Sigmoid colon (tissue), 7 donors: Measurements from ENCODE around the gene RAB43. TPM values are rescaled to one million over a fixed set of nuclear protein-coding genes. Genes with fewer than 3 reads are reported as not detected.

Source experiments
- DNase-seq: peaks from one replicate; pipeline ENCODE4 v3.0.0-alpha.2; 2019
- H3K27ac ChIP-seq, 4 donors: fragments of 200-600 bp; sonication (generic); one replicate each; pipeline ENCODE4 v1.5.1; 2016 to 2019; ENCODE audit warnings: mild to moderate bottlenecking in 1 of 4
- H3K27me3 ChIP-seq, 3 donors: fragments of 200-600 bp; sonication (generic); one replicate each; pipeline ENCODE4 v1.5.1; 2019; ENCODE audit warnings: mild to moderate bottlenecking in 1 of 3
- H3K36me3 ChIP-seq, 4 donors: fragments of 200-600 bp; sonication (generic); one replicate each; pipeline ENCODE4 v1.5.1; 2016 to 2019
- H3K4me1 ChIP-seq, 4 donors: fragments of 200-600 bp; sonication (generic); one replicate each; pipeline ENCODE4 v1.5.1; 2017 to 2019
- H3K4me3 ChIP-seq, 4 donors: fragments of 200-600 bp; sonication (generic); one replicate each; pipeline ENCODE4 v1.5.1; 2017 to 2019; ENCODE audit warnings: mild to moderate bottlenecking in 2 of 4, moderate library complexity in 1 of 4
- H3K9me3 ChIP-seq, 4 donors: fragments of 200-600 bp in 3 of 4; sonication (generic) in 3 of 4; one replicate each; pipeline versions ENCODE4 v1.5.1 to v1.6.1; 2013 to 2019
- EP300 ChIP-seq, 4 donors: sonication (generic); formaldehyde crosslinking; IDR thresholded peaks; one replicate each; pipeline ENCODE4 v1.6.1; 2017; ENCODE audit warnings: antibody characterized with exemption in 4 of 4
- POLR2A ChIP-seq, 2 donors: fragments of 450-650 bp; IDR thresholded peaks; one replicate each; pipeline ENCODE4 v1.6.1; 2016; ENCODE audit warnings: antibody characterized with exemption in 2 of 2, mild to moderate bottlenecking in 2 of 2, moderate library complexity in 2 of 2
- POLR2AphosphoS5 ChIP-seq, 4 donors: sonication (generic); formaldehyde crosslinking; IDR thresholded peaks; one replicate each; pipeline ENCODE4 v1.6.1; 2017; ENCODE audit warnings: antibody characterized with exemption in 4 of 4
- WGBS, 2 donors: extraction: QIAGEN DNeasy Blood & Tissue Kit; methylation state at CpG; one replicate each; pipeline ENCODE4 v1.1.7; 2013; 5-methylcytosine and 5-hydroxymethylcytosine counted together
- intact Hi-C: fragments of 100-400 bp; cut with DNase I; formaldehyde crosslinking; loops from one replicate; pipeline ENCODE4 v1.15.1; 2023
- polyA plus RNA-seq, 3 donors: library from polyadenylated mRNA; stranded (reverse); fragments of 200-250 nt; gene quantifications; one replicate each; pipeline ENCODE4 v1.2.3, GENCODE V29; 2013
- total RNA-seq, 4 donors: library from RNA; depleted of rRNA; stranded (reverse); fragments of >200 nt; gene quantifications; one replicate each; pipeline ENCODE4 v1.1.0, GENCODE V29; 2016
- TF ChIP-seq, protein P1 (sequence below), 4 experiments: fragments of 450-650 bp in 3 of 4; fragments of 200-600 bp in 1 of 4; IDR thresholded peaks; one replicate each; pipeline ENCODE4 v1.5.1; 2016 to 2019; ENCODE audit warnings: antibody characterized with exemption in 4 of 4, mild to moderate bottlenecking in 3 of 4, moderate library complexity in 2 of 4
- donor health status: healthy with polysubstance abuse.
- donor health status: Bipolar disorder and iron deficiency.
- donor health status: healthy.

The RAB43 gene
- total and polyA plus RNA-seq, 7 donors, result 2.8 to 31.3 (median 5.8) TPM

DNA sequence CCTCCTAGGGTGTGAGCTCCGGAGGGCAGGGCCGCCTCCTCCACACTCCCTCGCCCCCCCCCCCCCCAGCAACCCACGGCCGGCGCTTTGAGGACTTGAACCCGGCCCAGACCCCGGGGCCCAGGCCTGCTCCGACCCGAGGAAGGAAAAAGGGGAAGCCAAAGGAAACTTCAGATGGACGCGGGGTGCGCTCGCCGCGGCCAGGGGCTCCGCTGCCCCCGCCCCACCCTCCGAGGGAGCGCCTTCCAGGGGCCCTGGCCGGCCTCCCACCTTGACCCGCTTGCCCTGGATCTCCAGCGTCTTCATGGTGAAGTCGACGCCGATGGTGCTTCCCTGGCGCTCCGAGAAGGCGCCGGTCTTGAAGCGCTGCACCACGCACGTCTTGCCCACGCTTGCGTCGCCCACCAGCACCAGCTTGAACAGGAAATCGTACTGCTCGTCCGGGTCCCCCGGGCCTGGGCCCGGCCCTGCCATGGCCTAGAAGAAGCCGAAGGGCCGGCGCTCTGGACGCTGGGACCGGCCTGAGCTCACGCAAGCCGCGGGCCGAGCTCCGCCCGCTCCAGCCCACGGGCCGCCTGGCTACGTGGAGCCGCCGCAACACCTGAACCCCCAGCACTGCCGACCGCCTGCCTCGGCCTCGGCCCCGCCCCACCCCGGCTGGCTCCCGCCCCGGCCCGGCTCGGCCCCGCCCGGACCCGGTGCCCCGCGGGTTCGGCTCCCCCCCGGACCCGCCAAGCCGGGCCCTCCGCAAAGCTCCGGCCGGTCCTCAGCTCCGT is 400 bp downstream of the RAB43 start:
- no peak for DNase-seq
- Histone ChIP-seq H3K36me3 (no peaks in the 10 kb centered on the region), H3K27me3 (no peaks in the 10 kb centered on the region), H3K27ac (peak overlapping the region; percentile 87 to 94 (median 94)), H3K4me3 (peak overlapping the region; percentile 67 to 93 (median 72)), H3K4me1 (peaks cover 0 to 38% (median 32%) of the 10 kb centered on the region in 4 donors), H3K9me3 (no peaks in the 10 kb centered on the region)
- TF ChIP-seq POLR2A (IDR thresholded peaks at IDR 0.05), result no peak
- peak; percentile 30 to 70 (median 52) for TF ChIP-seq POLR2AphosphoS5 (IDR thresholded peaks at IDR 0.05)
- no peak for TF ChIP-seq EP300 (IDR thresholded peaks at IDR 0.05)
- WGBS, 2 donors, result 0 to 1% methylated on average over 80 of the region's 80 CpGs
- intact Hi-C loops, result loop anchor here (5.0 kb wide), 1 partner anchor 126 kb away; the partner anchor contains the start of gene COPG1

DNA sequence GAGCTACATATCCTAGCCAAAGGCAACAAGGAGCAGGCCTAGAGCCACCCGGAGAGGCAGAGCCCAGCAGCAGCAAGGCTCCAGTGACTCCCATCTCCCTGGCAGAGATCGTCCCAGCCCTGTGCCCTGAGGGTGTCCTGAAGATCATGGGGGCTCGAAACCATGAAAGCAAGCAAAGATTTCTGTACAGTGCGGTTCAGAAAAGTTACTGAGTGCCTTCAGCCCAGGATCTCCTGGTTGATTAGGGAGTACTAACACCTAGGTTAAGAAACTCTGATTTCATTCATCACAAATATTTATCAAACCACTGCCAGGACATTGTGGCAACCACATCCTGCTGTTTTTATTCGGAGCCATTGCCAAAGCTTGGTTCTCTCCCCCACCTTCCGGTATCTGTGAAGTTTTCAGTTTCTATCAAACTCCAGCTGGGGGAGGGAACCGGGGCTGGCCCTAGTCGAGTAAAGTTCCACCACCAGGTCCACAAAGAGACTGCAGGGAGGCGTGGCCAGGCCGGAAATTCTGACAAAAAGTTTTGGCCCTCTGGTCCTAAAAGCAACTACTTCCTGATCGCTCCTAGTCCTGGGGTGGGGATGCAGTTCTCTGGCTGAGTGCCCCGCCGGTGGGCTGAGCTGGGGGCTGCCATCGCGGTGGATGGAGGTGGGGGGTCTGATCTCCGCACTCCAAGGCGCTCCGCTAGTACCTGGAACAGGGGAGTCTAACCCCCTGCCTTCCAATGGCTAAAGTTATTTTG is 1.2 kb downstream of the RAB43 start:
- 0 to 1% methylated on average over 18 of the region's 18 CpGs for WGBS, 2 donors
- Histone ChIP-seq H3K27ac (peak overlapping the region; percentile 87 to 94 (median 94)), H3K27me3 (no peaks in the 10 kb centered on the region), H3K9me3 (no peaks in the 10 kb centered on the region), H3K4me3 (peak overlapping the region; percentile 67 to 93 (median 72)), H3K4me1 (peaks cover 0 to 38% (median 33%) of the 10 kb centered on the region in 4 donors), H3K36me3 (no peaks in the 10 kb centered on the region)
- peak; percentile 94 for DNase-seq
- intact Hi-C loops, result loop anchor here (5.0 kb wide), 1 partner anchor 127 kb away; the partner anchor contains the start of gene COPG1
- TF ChIP-seq, protein P1, sequence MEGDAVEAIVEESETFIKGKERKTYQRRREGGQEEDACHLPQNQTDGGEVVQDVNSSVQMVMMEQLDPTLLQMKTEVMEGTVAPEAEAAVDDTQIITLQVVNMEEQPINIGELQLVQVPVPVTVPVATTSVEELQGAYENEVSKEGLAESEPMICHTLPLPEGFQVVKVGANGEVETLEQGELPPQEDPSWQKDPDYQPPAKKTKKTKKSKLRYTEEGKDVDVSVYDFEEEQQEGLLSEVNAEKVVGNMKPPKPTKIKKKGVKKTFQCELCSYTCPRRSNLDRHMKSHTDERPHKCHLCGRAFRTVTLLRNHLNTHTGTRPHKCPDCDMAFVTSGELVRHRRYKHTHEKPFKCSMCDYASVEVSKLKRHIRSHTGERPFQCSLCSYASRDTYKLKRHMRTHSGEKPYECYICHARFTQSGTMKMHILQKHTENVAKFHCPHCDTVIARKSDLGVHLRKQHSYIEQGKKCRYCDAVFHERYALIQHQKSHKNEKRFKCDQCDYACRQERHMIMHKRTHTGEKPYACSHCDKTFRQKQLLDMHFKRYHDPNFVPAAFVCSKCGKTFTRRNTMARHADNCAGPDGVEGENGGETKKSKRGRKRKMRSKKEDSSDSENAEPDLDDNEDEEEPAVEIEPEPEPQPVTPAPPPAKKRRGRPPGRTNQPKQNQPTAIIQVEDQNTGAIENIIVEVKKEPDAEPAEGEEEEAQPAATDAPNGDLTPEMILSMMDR (IDR thresholded peaks at IDR 0.05), result peak in 1 of 4 experiments; percentile 21
- TF ChIP-seq EP300 (IDR thresholded peaks at IDR 0.05), result no peak
- peak in 1 of 2 donors; percentile 54 for TF ChIP-seq POLR2A (IDR thresholded peaks at IDR 0.05)
- peak; percentile 20 to 82 (median 62) for TF ChIP-seq POLR2AphosphoS5 (IDR thresholded peaks at IDR 0.05)

GRCh38 chr3:129119365-129120100 is 2.1 kb downstream of the RAB43 start:
- Histone ChIP-seq H3K27ac (peak overlapping the region; percentile 87 to 94 (median 94)), H3K27me3 (no peaks in the 10 kb centered on the region), H3K9me3 (no peaks in the 10 kb centered on the region), H3K4me3 (peak overlapping the region; percentile 67 to 93 (median 72)), H3K36me3 (no peaks in the 10 kb centered on the region), H3K4me1 (peaks cover 0 to 38% (median 33%) of the 10 kb centered on the region in 4 donors)
- 8 to 33% methylated on average over 13 of the region's 13 CpGs for WGBS, 2 donors
- TF ChIP-seq POLR2AphosphoS5 (IDR thresholded peaks at IDR 0.05) (no peak), EP300 (IDR thresholded peaks at IDR 0.05) (no peak), POLR2A (IDR thresholded peaks at IDR 0.05) (no peak)
- TF ChIP-seq, protein P1 (IDR thresholded peaks at IDR 0.05), result no peak
- no peak for DNase-seq
- intact Hi-C loops, result loop anchor here (5.0 kb wide), 1 partner anchor 128 kb away; the partner anchor contains the start of gene COPG1

GRCh38 chr3:129118745-129119144 is 2.9 kb downstream of the RAB43 start:
- intact Hi-C loops, result no loop called here
- Histone ChIP-seq H3K4me3 (no peak overlapping the region), H3K27me3 (no peaks in the 10 kb centered on the region), H3K36me3 (no peaks in the 10 kb centered on the region), H3K4me1 (peaks cover 0 to 38% (median 33%) of the 10 kb centered on the region in 4 donors), H3K27ac (peak overlapping the region in 1 of 4 donors; percentile 87), H3K9me3 (no peaks in the 10 kb centered on the region)
- no peak for TF ChIP-seq POLR2AphosphoS5 (IDR thresholded peaks at IDR 0.05)
- no peak for TF ChIP-seq POLR2A (IDR thresholded peaks at IDR 0.05)
- TF ChIP-seq, protein P1 (IDR thresholded peaks at IDR 0.05), result no peak
- no peak for TF ChIP-seq EP300 (IDR thresholded peaks at IDR 0.05)
- WGBS, 2 donors, result 56 to 60% methylated on average over 5 of the region's 5 CpGs
- DNase-seq, result no peak
